Smooth muscle cell (in vitro differentiated cells): ENCODE measurements around the gene DOCK4. TPM values are rescaled to one million over a fixed set of nuclear protein-coding genes. Genes with fewer than 3 reads are reported as not detected.

Experiments
- DNase-seq: peaks from one replicate; lab custom pipeline; 2025; ENCODE audit not compliant: unreplicated experiment; lab: John Stamatoyannopoulos, UW
- H2AFZ ChIP-seq: fragments of 200-600 bp; sonication (generic); 2 replicates; pipeline ENCODE4 v1.6.0; 2016; ENCODE audit warnings: antibody characterized with exemption, low read depth, mild to moderate bottlenecking
- H3F3A ChIP-seq: fragments of 200-600 bp; sonication (generic); 2 replicates; pipeline ENCODE4 v1.6.0; 2017; ENCODE audit warnings: antibody characterized with exemption, low read depth
- H3K27ac ChIP-seq: fragments of 200-600 bp; sonication (generic); 2 replicates; pipeline ENCODE4 v1.5.1; 2016; ENCODE audit warnings: low read depth, mild to moderate bottlenecking
- H3K27me3 ChIP-seq: fragments of 200-600 bp; sonication (generic); 2 replicates; pipeline ENCODE4 v1.6.1; 2016; ENCODE audit warnings: low read depth, mild to moderate bottlenecking
- H3K36me3 ChIP-seq: fragments of 200-600 bp; sonication (generic); 2 replicates; pipeline ENCODE4 v1.5.1; 2016; ENCODE audit warnings: low read depth
- H3K4me1 ChIP-seq: fragments of 200-600 bp; sonication (generic); 2 replicates; pipeline ENCODE4 v1.5.1; 2016; ENCODE audit warnings: low read depth
- H3K4me2 ChIP-seq: fragments of 200-600 bp; sonication (generic); 2 replicates; pipeline ENCODE4 v1.6.0; 2016; ENCODE audit warnings: mild to moderate bottlenecking
- H3K4me3 ChIP-seq: fragments of 200-600 bp; sonication (generic); 2 replicates; pipeline ENCODE4 v1.5.1; 2016; ENCODE audit warnings: mild to moderate bottlenecking
- H3K79me2 ChIP-seq: fragments of 200-600 bp; sonication (generic); 2 replicates; pipeline ENCODE4 v1.6.0; 2016; ENCODE audit warnings: low read depth, mild to moderate bottlenecking
- H3K9ac ChIP-seq: fragments of 200-600 bp; sonication (generic); 2 replicates; pipeline ENCODE4 v1.6.0; 2016; ENCODE audit warnings: low read depth
- H3K9me3 ChIP-seq: fragments of 200-600 bp; sonication (generic); replicated peaks from 2 replicates; pipeline ENCODE4 v1.5.1; 2016; ENCODE audit warnings: low read depth
- H4K20me1 ChIP-seq: fragments of 200-600 bp; sonication (generic); 2 replicates; pipeline ENCODE4 v1.6.0; 2016; ENCODE audit warnings: low read depth
- WGBS: methylation state at CpG from one replicate; pipeline ENCODE4 v1.1.7; 2016; ENCODE audit warnings: low lambda C conversion rate; 5-methylcytosine and 5-hydroxymethylcytosine counted together
- polyA plus RNA-seq: library from polyadenylated mRNA; unstranded; fragments of >200 nt; fragmentation: Nextera tagmentation; extraction: Ambion mirVana; gene quantifications from 2 replicates; pipeline ENCODE4 v1.2.1, GENCODE V29; 2016
- total RNA-seq: library from RNA; depleted of rRNA; stranded (reverse); fragments of >200 nt; gene quantifications from 2 replicates; pipeline ENCODE4 v1.2.3, GENCODE V29; 2014
- TF ChIP-seq, protein P1 (sequence below): fragments of 200-600 bp; sonication (generic); IDR thresholded peaks from 2 replicates; pipeline ENCODE4 v1.5.1; 2017; ENCODE audit warnings: borderline replicate concordance, mild to moderate bottlenecking, antibody characterized with exemption; ENCODE audit not compliant: insufficient read depth, poor library complexity, severe bottlenecking

DOCK4 gene
- total and polyA plus RNA-seq, 2 experiments from 2014 or later = 7.4 to 20.5 TPM

DNA sequence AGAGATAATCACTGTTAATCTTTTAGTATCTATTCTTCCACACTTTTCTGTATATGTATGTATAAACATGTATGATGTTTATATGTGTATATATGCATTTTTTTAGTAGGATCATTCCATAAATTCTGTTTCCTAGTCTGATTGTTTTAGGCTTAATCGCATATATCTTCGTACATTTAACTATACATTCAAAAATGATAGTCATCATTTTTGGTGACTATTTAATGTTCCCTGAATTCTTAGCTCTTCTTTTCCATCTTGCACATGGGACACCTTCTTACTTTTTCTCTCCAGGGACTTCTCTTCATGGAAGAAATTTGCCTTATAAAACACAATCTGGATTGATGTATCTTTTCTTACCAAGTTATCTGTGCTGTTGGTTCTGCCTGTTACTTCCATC, 42.4 kb upstream of the DOCK4 start:
- TF ChIP-seq, protein P1, sequence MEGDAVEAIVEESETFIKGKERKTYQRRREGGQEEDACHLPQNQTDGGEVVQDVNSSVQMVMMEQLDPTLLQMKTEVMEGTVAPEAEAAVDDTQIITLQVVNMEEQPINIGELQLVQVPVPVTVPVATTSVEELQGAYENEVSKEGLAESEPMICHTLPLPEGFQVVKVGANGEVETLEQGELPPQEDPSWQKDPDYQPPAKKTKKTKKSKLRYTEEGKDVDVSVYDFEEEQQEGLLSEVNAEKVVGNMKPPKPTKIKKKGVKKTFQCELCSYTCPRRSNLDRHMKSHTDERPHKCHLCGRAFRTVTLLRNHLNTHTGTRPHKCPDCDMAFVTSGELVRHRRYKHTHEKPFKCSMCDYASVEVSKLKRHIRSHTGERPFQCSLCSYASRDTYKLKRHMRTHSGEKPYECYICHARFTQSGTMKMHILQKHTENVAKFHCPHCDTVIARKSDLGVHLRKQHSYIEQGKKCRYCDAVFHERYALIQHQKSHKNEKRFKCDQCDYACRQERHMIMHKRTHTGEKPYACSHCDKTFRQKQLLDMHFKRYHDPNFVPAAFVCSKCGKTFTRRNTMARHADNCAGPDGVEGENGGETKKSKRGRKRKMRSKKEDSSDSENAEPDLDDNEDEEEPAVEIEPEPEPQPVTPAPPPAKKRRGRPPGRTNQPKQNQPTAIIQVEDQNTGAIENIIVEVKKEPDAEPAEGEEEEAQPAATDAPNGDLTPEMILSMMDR = no peak
- 97% methylated on average over 2 of the region's 2 CpGs for WGBS
- no peaks in the 10 kb centered on the region for H3F3A ChIP-seq

DNA sequence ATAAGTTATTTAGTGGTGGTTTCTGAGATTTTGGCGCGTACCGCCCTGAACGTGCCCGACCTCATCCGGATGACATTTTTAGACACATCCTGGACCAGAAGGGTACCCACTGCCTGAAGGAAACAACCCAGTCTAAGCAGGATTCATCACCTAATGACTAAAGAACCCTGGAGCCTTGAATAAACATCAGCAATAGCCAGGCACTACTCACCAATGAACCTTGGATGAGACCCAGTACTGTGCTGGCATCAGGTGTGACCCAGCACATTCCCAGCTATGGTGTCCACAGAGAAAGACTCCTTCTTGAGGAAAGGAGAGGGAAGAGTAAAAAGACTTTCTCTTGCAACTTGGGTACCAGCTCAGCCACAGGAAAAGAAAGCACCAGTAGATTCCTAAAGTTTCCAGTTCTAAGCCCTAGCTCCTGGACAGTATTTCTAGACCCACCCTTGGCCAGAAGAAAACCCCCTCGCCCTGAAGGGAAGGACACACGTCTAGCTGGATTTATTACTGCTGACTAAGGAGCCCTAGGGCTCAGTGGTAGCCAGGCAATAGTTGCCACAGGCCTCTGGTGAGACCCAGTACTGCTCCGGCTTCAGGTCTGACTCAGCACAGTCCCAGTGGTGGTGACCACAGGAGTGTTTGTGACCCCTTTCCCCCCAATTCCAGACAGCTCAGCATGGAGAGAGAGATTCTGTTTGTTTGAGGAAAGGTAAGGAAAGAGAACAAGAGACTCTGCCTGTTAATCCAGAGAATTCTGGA, 32.8 kb upstream of the DOCK4 start:
- H3K4me1 ChIP-seq = no peaks in the 10 kb centered on the region
- 82% methylated on average over 9 of the region's 9 CpGs for WGBS
- H3K27ac ChIP-seq = no peak overlapping the region
- no peak overlapping the region for H3K4me3 ChIP-seq
- no peaks in the 10 kb centered on the region for H3F3A ChIP-seq
- no peak overlapping the region for H2AFZ ChIP-seq
- H3K4me2 ChIP-seq = no peak overlapping the region
- H3K9ac ChIP-seq = no peak overlapping the region
- no peaks in the 10 kb centered on the region for H3K27me3 ChIP-seq
- H3K9me3 ChIP-seq = no peaks in the 10 kb centered on the region
- TF ChIP-seq, protein P1 = no peak
- peaks cover 3% of the 10 kb centered on the region for H4K20me1 ChIP-seq
- no peak for DNase-seq
- no peaks in the 10 kb centered on the region for H3K36me3 ChIP-seq
- H3K79me2 ChIP-seq = peaks cover 26% of the 10 kb centered on the region

More for the DNA sequence above, 42.4 kb upstream of the DOCK4 start:
- Histone ChIP-seq H3K9ac (no peak overlapping the region), H4K20me1 (peaks cover 40% of the 10 kb centered on the region), H3K4me2 (no peak overlapping the region), H3K79me2 (peaks cover 23% of the 10 kb centered on the region), H3K4me3 (no peak overlapping the region), H2AFZ (no peak overlapping the region), H3K4me1 (peaks cover 8% of the 10 kb centered on the region), H3K36me3 (no peaks in the 10 kb centered on the region), H3K9me3 (no peaks in the 10 kb centered on the region), H3K27me3 (peaks cover 5% of the 10 kb centered on the region), H3K27ac (no peak overlapping the region)
- DNase-seq = no peak

DNA sequence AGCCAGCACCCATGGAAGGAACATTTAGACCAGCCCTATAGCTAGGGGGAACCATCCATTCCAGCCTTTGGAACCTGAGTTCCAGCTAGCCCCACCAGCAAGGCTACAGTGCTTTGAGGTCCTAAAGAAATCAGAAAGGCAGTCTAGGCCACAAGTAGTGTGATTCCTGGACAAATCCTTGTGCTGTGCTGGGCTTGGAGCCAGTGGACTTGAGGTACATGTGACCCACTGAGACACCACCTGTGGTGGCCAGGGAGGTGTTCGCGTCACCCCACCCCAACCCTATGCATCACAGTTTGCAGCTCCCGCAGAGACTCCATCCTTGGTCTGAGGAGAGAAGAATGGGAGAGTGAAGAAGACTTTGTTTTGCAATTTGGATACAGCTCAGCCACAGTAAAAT, 32.1 kb upstream of the DOCK4 start:
- Histone ChIP-seq H2AFZ (no peak overlapping the region), H3K79me2 (peaks cover 20% of the 10 kb centered on the region), H3K27ac (no peak overlapping the region), H3F3A (no peaks in the 10 kb centered on the region), H3K27me3 (no peaks in the 10 kb centered on the region), H3K36me3 (no peaks in the 10 kb centered on the region), H3K9ac (no peak overlapping the region), H3K4me3 (no peak overlapping the region), H3K9me3 (no peaks in the 10 kb centered on the region), H3K4me2 (no peak overlapping the region), H3K4me1 (no peaks in the 10 kb centered on the region), H4K20me1 (peaks cover 3% of the 10 kb centered on the region)
- TF ChIP-seq, protein P1 = no peak
- no peak for DNase-seq
- 100% methylated on average over 3 of the region's 3 CpGs for WGBS

DNA sequence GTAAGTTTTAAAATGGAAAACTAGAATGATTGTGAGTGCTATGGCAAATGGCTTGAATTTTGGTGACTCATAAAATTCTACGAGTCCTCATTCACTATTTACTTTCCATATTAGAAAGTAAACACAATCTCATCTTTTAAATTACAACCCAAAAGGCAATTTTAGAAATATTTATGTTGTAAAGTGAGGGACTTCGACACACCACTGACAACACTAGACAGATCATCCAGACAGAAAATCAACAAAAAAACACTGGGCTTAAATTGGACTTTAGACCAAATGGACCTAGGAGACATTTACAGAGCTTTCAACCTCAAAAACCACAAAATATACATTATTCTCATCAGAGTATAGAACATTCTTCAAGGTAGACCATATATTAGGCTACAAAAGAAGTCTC, 30.4 kb upstream of the DOCK4 start:
- H3K27ac ChIP-seq = no peak overlapping the region
- H3K4me3 ChIP-seq = no peak overlapping the region
- no peaks in the 10 kb centered on the region for H3K9me3 ChIP-seq
- peaks cover 18% of the 10 kb centered on the region for H3K79me2 ChIP-seq
- H3K9ac ChIP-seq = no peak overlapping the region
- no peaks in the 10 kb centered on the region for H3K27me3 ChIP-seq
- DNase-seq = no peak
- H3K36me3 ChIP-seq = no peaks in the 10 kb centered on the region
- H2AFZ ChIP-seq = no peak overlapping the region
- H3F3A ChIP-seq = no peaks in the 10 kb centered on the region
- TF ChIP-seq, protein P1 = no peak
- no peak overlapping the region for H3K4me2 ChIP-seq
- H4K20me1 ChIP-seq = peaks cover 9% of the 10 kb centered on the region
- no peaks in the 10 kb centered on the region for H3K4me1 ChIP-seq
- 83% methylated on average over 2 of the region's 2 CpGs for WGBS
